H1 (cell line): Measurements from ENCODE around the gene ACBD6. TPM values are rescaled to one million over a fixed set of nuclear protein-coding genes. Genes with fewer than 3 reads are reported as not detected.

ENCODE experiments used
- CTCF ChIA-PET: fragments of 300-600 bp; sonication (Branson Sonifier 250); formaldehyde crosslinking; loops from one replicate; lab custom pipeline; 2021; ENCODE audit not compliant: partially characterized antibody; lab: Charles Lee
- POLR2A ChIA-PET: fragments of 300-600 bp; sonication (Branson Sonifier 250); formaldehyde crosslinking; loops from one replicate; lab custom pipeline; 2021; ENCODE audit warnings: inconsistent platforms; ENCODE audit not compliant: partially characterized antibody; lab: Charles Lee
- DNase-seq, 2 experiments: peaks; one replicate each; pipeline versions ENCODE4 v3.0.0 to v3.0.0-alpha.2; 2010 to 2022; ENCODE audit warnings: low spot score in 2 of 2, low read depth in 1 of 2, mixed read lengths in 1 of 2
- FAIRE-seq: peaks from 2 replicates; lab custom pipeline; 2011; peaks lifted over from hg19 to GRCh38; lab: Jason Lieb, UNC
- H2AFZ ChIP-seq: 2 replicates; pipeline ENCODE4 v1.8.1; 2012; ENCODE audit warnings: low read length, inconsistent platforms
- H2AK5ac ChIP-seq: 2 replicates; pipeline ENCODE4 v1.6.1; 2013; ENCODE audit warnings: low read depth, low read length
- H2BK120ac ChIP-seq: replicated peaks from 2 replicates; pipeline ENCODE3; 2013; ENCODE audit warnings: low read depth, low read length, inconsistent platforms
- H2BK12ac ChIP-seq: 2 replicates; pipeline ENCODE4 v1.6.1; 2013; ENCODE audit warnings: low read depth, low read length
- H2BK15ac ChIP-seq: 2 replicates; pipeline ENCODE4 v1.6.1; 2013; ENCODE audit warnings: low read length
- H2BK20ac ChIP-seq: 2 replicates; pipeline ENCODE4 v1.6.1; 2013; ENCODE audit warnings: low read length
- H2BK5ac ChIP-seq: 2 replicates; pipeline ENCODE4 v1.6.1; 2013; ENCODE audit warnings: low read depth, low read length
- H3K14ac ChIP-seq: 2 replicates; pipeline ENCODE4 v1.6.1; 2013; ENCODE audit warnings: inconsistent platforms; ENCODE audit not compliant: insufficient read length
- H3K18ac ChIP-seq: 2 replicates; pipeline ENCODE4 v1.6.1; 2013; ENCODE audit warnings: low read length; ENCODE audit errors: extremely low read depth
- H3K23ac ChIP-seq: 2 replicates; pipeline ENCODE4 v1.6.1; 2013; ENCODE audit warnings: inconsistent platforms; ENCODE audit not compliant: insufficient read length
- H3K23me2 ChIP-seq: 2 replicates; pipeline ENCODE4 v1.6.1; 2013; ENCODE audit warnings: low read depth, low read length
- H3K27ac ChIP-seq: 2 replicates; pipeline ENCODE4 v1.6.1; 2011; ENCODE audit warnings: low read depth, low read length, inconsistent platforms
- H3K27me3 ChIP-seq, 4 experiments: replicated peaks in 1 of 4; 1 replicate in 1 of 4; 2 replicates in 3 of 4; pipeline versions ENCODE4 v1.6.1 to v1.8.1; 2011 to 2013; ENCODE audit warnings: low read length in 3 of 4, mild to moderate bottlenecking in 3 of 4, inconsistent platforms in 2 of 4, mixed read lengths in 2 of 4, moderate library complexity in 1 of 4; ENCODE audit not compliant: control insufficient read depth in 3 of 4, insufficient read depth in 3 of 4; ENCODE audit errors: extremely low read depth in 1 of 4
- H3K36me3 ChIP-seq, 4 experiments: 2 replicates each; pipeline versions ENCODE4 v1.6.1 to v1.8.1; 2011 to 2013; ENCODE audit warnings: mild to moderate bottlenecking in 4 of 4, low read length in 3 of 4, moderate library complexity in 2 of 4, control low read depth in 1 of 4, inconsistent platforms in 1 of 4; ENCODE audit not compliant: insufficient read depth in 4 of 4, control insufficient read depth in 2 of 4
- H3K4ac ChIP-seq: replicated peaks from 2 replicates; pipeline ENCODE3; 2013; ENCODE audit warnings: low read length, low read depth, mixed read lengths, inconsistent platforms; ENCODE audit not compliant: insufficient read length
- H3K4me1 ChIP-seq, 4 experiments: replicated peaks in 1 of 4; 1 replicate in 1 of 4; 2 replicates in 3 of 4; pipeline versions ENCODE4 v1.6.1 to v1.8.1; 2011 to 2013; ENCODE audit warnings: low read length in 3 of 4, inconsistent platforms in 2 of 4, mixed read lengths in 1 of 4; ENCODE audit not compliant: insufficient read depth in 4 of 4, control insufficient read depth in 3 of 4
- H3K4me2 ChIP-seq, 2 experiments: 2 replicates each; pipeline versions ENCODE4 v1.6.1 to v1.8.1; 2011 to 2013; ENCODE audit warnings: low read depth in 2 of 2, low read length in 2 of 2, control low read depth in 1 of 2, inconsistent platforms in 1 of 2, mild to moderate bottlenecking in 1 of 2; ENCODE audit not compliant: insufficient read depth in 1 of 2
- H3K4me3 ChIP-seq, 4 experiments: fragments of 200-600, 300-600 bp in 1 of 4; sonication (generic), shearing (Covaris generic), sonication (Bioruptor Twin) in 1 of 4; 2 replicates each; pipeline versions ENCODE4 v1.5.1 to v1.8.1; 2011 to 2016; ENCODE audit warnings: low read length in 4 of 4, low read depth in 3 of 4, control low read depth in 2 of 4, inconsistent platforms in 2 of 4, mild to moderate bottlenecking in 2 of 4, mixed read lengths in 1 of 4, moderate library complexity in 1 of 4; ENCODE audit not compliant: insufficient read depth in 2 of 4; ENCODE audit errors: extremely low read depth in 1 of 4
- H3K56ac ChIP-seq: replicated peaks from 2 replicates; pipeline ENCODE3; 2013; ENCODE audit warnings: low read depth, mild to moderate bottlenecking, mixed read lengths, low read length, inconsistent platforms; ENCODE audit not compliant: insufficient read length
- H3K79me1 ChIP-seq: 2 replicates; pipeline ENCODE4 v1.6.1; 2013; ENCODE audit warnings: low read depth, low read length, control low read depth
- H3K79me2 ChIP-seq, 2 experiments: 2 replicates each; pipeline versions ENCODE4 v1.6.1 to v1.8.1; 2012 to 2013; ENCODE audit warnings: low read length in 2 of 2, mild to moderate bottlenecking in 2 of 2, inconsistent platforms in 1 of 2; ENCODE audit not compliant: insufficient read depth in 2 of 2, control insufficient read depth in 1 of 2
- H3K9ac ChIP-seq, 4 experiments: replicated peaks in 1 of 4; 1 replicate in 1 of 4; 2 replicates in 3 of 4; pipeline versions ENCODE4 v1.6.1 to v1.8.1; 2011 to 2013; ENCODE audit warnings: low read depth in 3 of 4, low read length in 3 of 4, control low read depth in 2 of 4, mild to moderate bottlenecking in 2 of 4, moderate library complexity in 2 of 4, inconsistent platforms in 1 of 4; ENCODE audit errors: extremely low read depth in 1 of 4
- H3K9me3 ChIP-seq, 2 experiments: 2 replicates each; pipeline versions ENCODE4 v1.6.1 to v1.8.1; 2012 to 2013; ENCODE audit warnings: mild to moderate bottlenecking in 2 of 2, moderate library complexity in 2 of 2, control low read depth in 1 of 2, inconsistent platforms in 1 of 2, low read depth in 1 of 2, low read length in 1 of 2, mixed read lengths in 1 of 2; ENCODE audit not compliant: insufficient read depth in 2 of 2
- H4K20me1 ChIP-seq, 2 experiments: replicated peaks in 1 of 2; 2 replicates each; pipeline versions ENCODE3 to v1.8.1; 2011 to 2013; ENCODE audit warnings: inconsistent platforms in 2 of 2, low read length in 2 of 2, mild to moderate bottlenecking in 1 of 2; ENCODE audit not compliant: insufficient read depth in 2 of 2, control insufficient read depth in 1 of 2
- H4K5ac ChIP-seq: 2 replicates; pipeline ENCODE4 v1.6.1; 2013; ENCODE audit warnings: low read length, low read depth, mixed read lengths, inconsistent platforms; ENCODE audit not compliant: insufficient read length
- H4K8ac ChIP-seq: 2 replicates; pipeline ENCODE4 v1.8.0; 2013; ENCODE audit warnings: mild to moderate bottlenecking, moderate library complexity, low read length, inconsistent platforms; ENCODE audit not compliant: insufficient read depth; ENCODE audit errors: extremely low read depth
- H4K91ac ChIP-seq: replicated peaks from 2 replicates; pipeline ENCODE3; 2013; ENCODE audit warnings: low read length, mixed read lengths, inconsistent platforms; ENCODE audit not compliant: insufficient read length
- ATF2 ChIP-seq: IDR thresholded peaks from 2 replicates; pipeline ENCODE4 v1.6.1; 2012; ENCODE audit warnings: low read length, inconsistent platforms
- BACH1 ChIP-seq: IDR thresholded peaks from 2 replicates; pipeline ENCODE4 v1.6.1; 2012; ENCODE audit warnings: low read length, improper control_type of control experiment
- BCL11A ChIP-seq, 2 experiments: IDR thresholded peaks; one replicate each; pipeline ENCODE4 v1.6.1; 2011; ENCODE audit warnings: low read depth in 2 of 2, low read length in 2 of 2, mild to moderate bottlenecking in 2 of 2
- CEBPB ChIP-seq: IDR thresholded peaks from 2 replicates; pipeline ENCODE4 v1.6.1; 2012; ENCODE audit warnings: low read depth, low read length
- CTBP2 ChIP-seq: IDR thresholded peaks from 2 replicates; pipeline ENCODE4 v1.7.0; 2011; ENCODE audit warnings: borderline replicate concordance, mild to moderate bottlenecking, moderate library complexity, mixed read lengths, low read length; ENCODE audit not compliant: insufficient read depth, insufficient read length
- GTF2F1 ChIP-seq: IDR thresholded peaks from 2 replicates; pipeline ENCODE4 v1.6.1; 2012; ENCODE audit warnings: low read depth, low read length, improper control_type of control experiment, borderline replicate concordance
- RFX5 ChIP-seq: IDR thresholded peaks from 2 replicates; pipeline ENCODE4 v1.6.1; 2011; ENCODE audit warnings: low read depth, low read length, improper control_type of control experiment, borderline replicate concordance
- SP1 ChIP-seq: IDR thresholded peaks from 2 replicates; pipeline ENCODE4 v1.6.1; 2011; ENCODE audit warnings: low read depth, low read length
- SRF ChIP-seq: IDR thresholded peaks from 2 replicates; pipeline ENCODE4 v1.6.1; 2011; ENCODE audit warnings: mild to moderate bottlenecking, low read depth, low read length, moderate library complexity
- USF2 ChIP-seq: IDR thresholded peaks from 2 replicates; pipeline ENCODE4 v1.6.1; 2011; ENCODE audit warnings: low read length, improper control_type of control experiment
- ZNF274 ChIP-seq: IDR thresholded peaks from 2 replicates; pipeline ENCODE4 v1.7.0; 2012; ENCODE audit warnings: low read length, borderline replicate concordance; ENCODE audit errors: extremely low read depth
- WGBS, 2 experiments: shearing (Covaris generic) in 1 of 2; methylation state at CpG; one replicate each; pipeline versions ENCODE4 v1.1.6 to v1.1.7; 2013 to 2015; ENCODE audit warnings: low lambda C conversion rate in 2 of 2, mixed read lengths in 2 of 2, inconsistent platforms in 1 of 2, low coverage in 1 of 2, missing lambda C conversion rate in 1 of 2; ENCODE audit not compliant: insufficient replicate concordance in 2 of 2, insufficient coverage in 1 of 2, insufficient read length in 1 of 2; ENCODE audit errors: extremely low coverage in 1 of 2, missing lambda C conversion rate in 1 of 2; 5-methylcytosine and 5-hydroxymethylcytosine counted together
- polyA plus RNA-seq, 7 experiments: library from polyadenylated mRNA; depleted of rRNA in 3 of 7; stranded (reverse) in 5 of 7; unstranded in 2 of 7; fragments of >200 nt in 5 of 7; fragments of 200-250 nt in 2 of 7; gene quantifications; 1 replicate in 5 of 7; 2 replicates in 1 of 7; 4 replicates in 1 of 7; pipeline versions ENCODE4 v1.2.1 to v1.2.3, GENCODE V29; 2011 to 2013; ENCODE audit warnings: missing spikeins in 2 of 7, mixed read lengths in 2 of 7
- total RNA-seq: library from RNA; stranded (reverse); fragmentation: NEBNext Ultra II Directional; extraction: Animal tissue kit (Norgen Biotek cat#: 25700); gene quantifications from 2 replicates; pipeline ENCODE4 v1.2.1, GENCODE V29; 2021

The ACBD6 gene
- total and polyA plus RNA-seq, 2 of the 8 experiments (the other 6 are each of a cell fraction or from before 2014, with no cell fraction given) = 52.0 to 67.7 TPM

- Histone ChIP-seq H2BK20ac (no peak overlapping the region), H2BK5ac (no peak overlapping the region), H3K14ac (no peak overlapping the region), H3K27ac (no peak overlapping the region), H3K36me3 (no peaks in the 10 kb centered on the region), H4K5ac (no peak overlapping the region), H4K91ac (no peak overlapping the region), H3K79me2 (no peaks in the 10 kb centered on the region), H3K23ac (no peak overlapping the region), H3K9me3 (no peaks in the 10 kb centered on the region), H3K23me2 (no peaks in the 10 kb centered on the region), H3K4me1 (peaks cover 0 to 3% (median under 1%) of the 10 kb centered on the region in 4 experiments; a peak in 3 of 7 replicates), H2BK120ac (no peak overlapping the region), H2AK5ac (no peak overlapping the region), H3K79me1 (no peaks in the 10 kb centered on the region), H3K4me3 (no peak overlapping the region), H3K56ac (no peak overlapping the region), H3K18ac (no peak overlapping the region), H3K27me3 (no peaks in the 10 kb centered on the region), H2BK15ac (no peak overlapping the region), H3K9ac (no peak overlapping the region), H3K4me2 (no peak overlapping the region), H4K8ac (no peak overlapping the region), H3K4ac (no peak overlapping the region), H2AFZ (no peak overlapping the region), H2BK12ac (no peak overlapping the region), H4K20me1 (no peaks in the 10 kb centered on the region)
- ChIA-PET CTCF (interaction anchor here (3.3 kb wide), 1 partner anchor 336 kb away, joined by 24 read pairs; no protein-coding TSS in a partner anchor), POLR2A (no interaction called here)
- no peak for FAIRE-seq
- no peak for DNase-seq
- WGBS, 2 experiments = 82% methylated on average over 5 of the region's 5 CpGs; no CpG with 5 or more reads in 1 of the 2 experiments
- TF ChIP-seq RFX5 (no peak), CEBPB (no peak), ZNF274 (no peak), SRF (no peak), BCL11A (IDR thresholded peaks at IDR 0.05; ENCODE audit: low read depth in 2 of 2, low read length in 2 of 2) (no peak), BACH1 (no peak), GTF2F1 (no peak), CTBP2 (no peak), ATF2 (no peak), SP1 (no peak), USF2 (no peak)
These were observed 24.8 kb upstream of the ACBD6 start for GRCh38 chr1:180527101-180527669.
